Effector memory CD4-positive, alpha-beta T cell (primary cell): ENCODE data around the gene SLC25A20.
A peak's percentile ranks its signal among the peaks of the same experiment; 100 is the strongest.
"Not testable (repeated sequence)": the region's sequence is repeated elsewhere in the genome, so short reads cannot be mapped to it uniquely, and the experiment has no call there.

Source experiments
- DNase-seq, 3 donors: peaks; one replicate each; pipeline ENCODE4 v3.0.0-alpha.2; 2020
- H3K27ac ChIP-seq: 2 replicates; pipeline ENCODE4 v1.7.0; 2013; ENCODE audit warnings: mild to moderate bottlenecking, low read length, moderate library complexity; ENCODE audit not compliant: insufficient read depth, poor library complexity, severe bottlenecking
- H3K27me3 ChIP-seq: replicated peaks from 2 replicates; pipeline ENCODE4 v1.7.0; 2013; ENCODE audit warnings: mild to moderate bottlenecking, low read length; ENCODE audit not compliant: insufficient read depth, control insufficient read depth, poor library complexity, severe bottlenecking
- H3K36me3 ChIP-seq: 2 replicates; pipeline ENCODE4 v1.7.0; 2013; ENCODE audit warnings: mild to moderate bottlenecking, low read length, moderate library complexity; ENCODE audit not compliant: control insufficient read depth, insufficient read depth
- H3K4me1 ChIP-seq: 2 replicates; pipeline ENCODE4 v1.7.0; 2013; ENCODE audit warnings: low read length, mild to moderate bottlenecking; ENCODE audit not compliant: control insufficient read depth, insufficient read depth, poor library complexity, severe bottlenecking
- H3K4me3 ChIP-seq: 2 replicates; pipeline ENCODE4 v1.7.0; 2013; ENCODE audit warnings: low read length, low read depth, mild to moderate bottlenecking; ENCODE audit not compliant: insufficient read depth, poor library complexity, severe bottlenecking
- H3K9me3 ChIP-seq: 2 replicates; pipeline ENCODE4 v1.7.0; 2013; ENCODE audit warnings: mild to moderate bottlenecking, low read length, moderate library complexity; ENCODE audit not compliant: control insufficient read depth

The SLC25A20 gene

DNA sequence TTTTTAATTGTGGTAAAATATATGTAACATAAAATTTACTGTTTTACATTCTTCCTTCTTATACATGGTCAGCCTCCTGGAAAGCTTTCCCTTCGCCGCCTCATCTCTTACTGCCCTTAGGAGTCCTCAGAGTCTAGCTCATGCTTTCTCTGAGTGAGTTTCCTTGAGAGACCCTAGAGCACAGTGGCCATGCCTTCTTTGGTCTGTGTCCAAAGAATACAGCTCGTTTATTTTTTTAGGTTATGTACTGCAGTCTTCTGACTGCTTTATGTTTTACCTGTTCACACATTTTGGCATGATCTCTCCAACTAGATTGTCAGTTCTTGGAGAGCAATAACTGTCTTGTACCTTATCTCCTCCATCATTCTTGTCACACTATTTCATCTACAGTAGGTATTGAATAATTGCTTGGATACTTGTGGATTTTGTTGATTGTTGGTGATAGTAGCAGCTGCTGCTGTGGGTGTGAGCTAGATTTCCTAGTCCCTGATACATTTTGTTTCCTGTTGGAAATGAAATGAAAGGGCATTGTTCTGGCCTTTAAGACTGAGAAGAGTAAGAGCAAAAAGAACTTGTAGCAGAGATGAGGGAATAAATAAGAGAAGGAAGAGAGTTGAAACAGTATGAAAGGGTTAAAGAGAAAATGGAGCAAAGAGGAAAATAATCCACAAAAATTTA is 30.8 kb upstream of the SLC25A20 start:
- Histone ChIP-seq H3K36me3 (peaks cover 38% of the 10 kb centered on the region), H3K27me3 (no peaks in the 10 kb centered on the region), H3K9me3 (no peaks in the 10 kb centered on the region), H3K4me3 (no peak overlapping the region), H3K27ac (no peak overlapping the region), H3K4me1 (no peaks in the 10 kb centered on the region)
- DNase-seq: no peak

DNA sequence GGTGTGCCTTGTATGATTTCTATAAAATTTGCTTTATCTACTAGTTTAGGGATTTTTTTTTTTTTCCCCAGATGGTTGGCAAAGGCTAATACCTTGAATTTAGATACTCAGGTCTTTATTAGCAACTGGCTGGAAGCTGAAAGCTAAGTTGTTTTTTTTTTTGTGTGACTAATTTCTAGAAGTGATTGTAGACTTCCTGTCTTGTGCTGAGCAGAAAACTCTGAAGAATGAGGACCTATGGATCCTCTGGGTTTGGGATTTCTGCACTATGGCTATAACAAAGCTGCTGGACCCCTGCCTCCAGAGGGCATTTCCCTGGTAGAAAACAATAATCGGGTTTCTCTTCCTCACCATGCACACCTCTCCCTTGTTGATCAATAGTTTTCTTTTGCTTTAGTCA is 30.0 kb upstream of the SLC25A20 start:
- Histone ChIP-seq H3K36me3 (peaks cover 35% of the 10 kb centered on the region), H3K4me1 (no peaks in the 10 kb centered on the region), H3K9me3 (no peaks in the 10 kb centered on the region), H3K4me3 (no peak overlapping the region), H3K27me3 (no peaks in the 10 kb centered on the region), H3K27ac (no peak overlapping the region)
- DNase-seq: no peak

DNA sequence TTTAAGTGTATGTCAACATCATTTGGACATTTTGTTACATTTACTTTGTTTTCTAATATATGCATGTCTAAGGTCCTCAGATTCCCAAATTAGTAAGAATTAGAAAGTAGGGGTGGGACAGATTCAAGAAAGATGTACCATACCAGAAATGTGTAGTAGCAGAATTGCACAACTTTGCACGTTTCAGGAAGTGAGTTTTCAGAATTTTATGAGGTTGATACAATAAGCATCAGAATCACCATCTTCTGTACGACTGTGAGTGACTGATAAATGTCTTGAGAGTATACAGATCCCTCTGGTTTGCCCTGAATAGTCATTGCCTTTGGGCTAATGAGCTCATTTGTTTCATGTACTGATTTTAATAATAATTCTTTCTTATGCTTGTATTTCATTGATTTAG is 29.2 kb upstream of the SLC25A20 start:
- Histone ChIP-seq H3K27me3 (no peaks in the 10 kb centered on the region), H3K4me1 (no peaks in the 10 kb centered on the region), H3K4me3 (no peak overlapping the region), H3K9me3 (no peaks in the 10 kb centered on the region), H3K36me3 (peaks cover 35% of the 10 kb centered on the region), H3K27ac (no peak overlapping the region)
- no peak for DNase-seq

DNA sequence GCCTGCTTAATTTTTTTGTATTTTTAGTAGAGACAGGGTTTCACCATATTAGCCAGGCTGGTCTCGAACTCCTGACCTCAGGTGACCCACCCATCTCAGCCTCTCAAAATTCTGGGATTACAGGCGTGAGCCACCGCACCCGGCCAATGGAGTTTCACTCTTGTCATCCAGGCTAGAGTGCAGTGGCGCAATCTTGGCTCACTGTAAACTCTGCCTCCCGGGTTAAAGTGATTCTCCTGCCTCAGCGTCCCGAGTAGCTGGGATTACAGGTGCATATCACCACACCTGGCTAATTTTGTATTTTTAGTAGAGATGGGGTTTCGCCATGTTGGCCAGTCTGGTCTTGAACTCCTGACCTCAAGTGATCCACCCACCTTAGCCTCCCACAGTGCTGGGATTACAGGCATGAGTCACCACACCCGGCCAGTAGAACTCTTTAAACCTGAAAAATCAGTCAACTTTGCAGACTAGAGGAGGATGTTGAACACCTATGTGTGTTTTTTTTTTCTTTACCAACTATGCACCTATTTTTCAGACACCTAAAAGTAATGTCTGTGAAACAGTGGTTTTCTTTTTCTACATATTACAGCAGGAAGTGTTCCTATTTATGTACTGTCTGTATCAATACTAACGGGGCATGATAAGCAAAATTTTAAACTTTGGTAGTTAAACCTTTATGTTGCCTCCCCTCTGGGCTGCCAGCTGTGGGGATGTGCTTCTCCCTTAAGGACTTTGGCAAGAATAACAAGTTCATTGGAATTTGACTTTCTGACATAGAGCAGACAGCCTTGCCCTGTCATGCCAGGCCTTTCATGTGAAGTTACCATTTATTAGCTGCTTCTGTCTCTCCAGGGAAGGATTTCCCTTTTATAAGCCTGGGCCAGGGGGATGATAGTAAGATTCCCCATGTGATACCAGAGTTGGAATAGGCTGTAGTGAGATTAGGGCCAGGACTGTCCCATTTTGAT is 28.0 kb upstream of the SLC25A20 start:
- no peak overlapping the region for H3K27ac ChIP-seq

DNA sequence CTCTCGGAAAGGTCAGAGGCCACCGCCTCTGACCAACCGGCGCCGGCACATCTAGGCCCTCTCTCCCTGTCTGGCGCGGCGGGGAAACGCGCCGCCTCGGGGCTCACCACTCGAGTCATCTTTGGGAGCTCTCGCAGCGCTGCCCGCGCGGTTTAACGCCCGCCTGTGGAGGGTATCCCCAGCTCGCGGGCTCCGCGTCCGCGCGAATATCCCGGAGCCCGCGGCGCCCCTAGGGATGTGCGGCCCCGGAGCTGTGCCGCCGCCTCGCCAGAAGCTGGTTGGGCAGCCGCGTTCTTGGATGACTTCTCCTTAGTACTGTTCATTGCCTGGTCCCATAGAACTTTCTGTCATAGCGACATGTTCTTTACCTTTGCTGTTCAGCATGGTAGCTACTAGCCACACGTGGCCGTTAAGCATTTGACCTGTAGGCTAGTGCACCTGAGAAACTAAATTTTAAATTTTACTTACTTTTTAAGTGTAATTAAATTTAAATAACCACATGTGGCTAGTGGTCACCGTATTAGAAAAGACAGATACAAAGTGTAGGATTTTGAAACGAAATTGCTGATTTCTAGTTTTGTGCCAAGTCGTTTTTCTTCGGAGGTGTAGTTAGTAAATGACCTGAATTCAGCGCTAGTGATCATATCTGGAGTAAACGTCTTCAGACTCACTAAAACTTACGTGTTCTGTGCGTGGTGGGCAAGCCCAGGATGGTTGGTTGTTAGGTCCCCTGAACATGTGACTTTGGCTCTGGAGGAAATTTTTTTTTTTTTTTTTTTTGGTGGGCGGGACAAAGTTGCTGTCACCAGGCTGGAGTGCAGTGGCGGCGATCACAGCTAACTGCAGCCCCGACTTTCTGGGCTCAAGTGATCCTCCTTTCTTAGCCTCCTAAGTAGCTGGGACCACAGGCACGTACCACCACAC is 20.8 kb upstream of the SLC25A20 start:
- peak; percentile 50 to 52 (median 50) for DNase-seq
- peak overlapping the region; percentile 100 for H3K27ac ChIP-seq
- peak overlapping the region; percentile 98 for H3K4me3 ChIP-seq
- no peaks in the 10 kb centered on the region for H3K27me3 ChIP-seq
- H3K9me3 ChIP-seq: no peaks in the 10 kb centered on the region
- H3K4me1 ChIP-seq: no peaks in the 10 kb centered on the region
- no peaks in the 10 kb centered on the region for H3K36me3 ChIP-seq

More for the DNA sequence above, 28.0 kb upstream of the SLC25A20 start:
- Histone ChIP-seq H3K9me3 (no peaks in the 10 kb centered on the region), H3K27me3 (no peaks in the 10 kb centered on the region), H3K36me3 (peaks cover 31% of the 10 kb centered on the region), H3K4me3 (no peak overlapping the region), H3K4me1 (no peaks in the 10 kb centered on the region)
- DNase-seq: no peak

DNA sequence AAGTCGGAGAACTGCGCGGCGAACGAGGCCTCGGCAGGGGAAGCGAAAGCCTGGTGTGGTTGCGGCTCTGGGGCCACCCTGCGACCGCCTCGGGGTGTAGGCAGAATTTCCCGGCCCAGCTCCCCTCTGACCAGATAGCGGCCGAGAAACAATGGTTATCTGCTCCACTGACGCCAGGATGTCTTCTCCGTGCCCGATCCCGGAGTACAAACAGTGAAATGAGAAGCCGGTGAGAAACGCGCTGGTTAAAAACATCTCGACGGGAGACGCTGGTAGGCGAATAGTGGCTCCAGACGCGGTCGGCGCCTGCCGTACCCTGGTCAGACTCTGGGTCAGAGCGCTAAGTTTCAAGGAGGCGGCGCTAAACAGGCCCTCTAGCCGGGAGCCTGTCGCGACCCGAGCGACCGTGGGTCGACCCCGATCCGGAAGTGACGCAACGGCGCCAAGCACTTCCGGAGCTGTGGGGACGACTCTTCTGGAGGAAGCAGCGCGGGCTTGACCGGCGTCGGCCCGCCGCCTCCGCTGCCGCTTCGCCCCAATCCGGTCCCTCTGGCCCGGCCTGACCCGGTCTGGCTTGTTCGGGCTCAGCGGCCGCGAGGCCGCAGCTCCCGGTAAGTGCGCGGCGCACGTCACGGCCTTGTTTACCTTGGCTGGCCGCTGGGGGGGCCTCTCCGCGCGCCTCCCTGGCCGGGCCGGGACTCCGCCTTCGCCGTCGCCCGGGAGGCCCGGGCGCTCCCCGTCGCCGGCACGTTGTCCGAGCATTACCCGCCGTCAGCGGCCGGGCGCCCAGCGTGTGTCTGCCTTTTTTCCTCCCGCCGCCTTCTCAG is 19.9 kb upstream of the SLC25A20 start, which contains the start of gene ARIH2:
ARIH2 (plus strand) TSS at position 455 of the 827 bp plus-strand sequence. CDS start 8,717 bp downstream, outside the sequence.
- Histone ChIP-seq H3K27ac (peak within 1 kb of the TSS; percentile 100), H3K27me3 (no peaks in the 10 kb centered on the region), H3K4me1 (no peaks in the 10 kb centered on the region), H3K4me3 (peak within 1 kb of the TSS; percentile 98), H3K36me3 (no peaks in the 10 kb centered on the region), H3K9me3 (no peaks in the 10 kb centered on the region)
- DNase-seq: peak; percentile 81 to 88 (median 84)

DNA sequence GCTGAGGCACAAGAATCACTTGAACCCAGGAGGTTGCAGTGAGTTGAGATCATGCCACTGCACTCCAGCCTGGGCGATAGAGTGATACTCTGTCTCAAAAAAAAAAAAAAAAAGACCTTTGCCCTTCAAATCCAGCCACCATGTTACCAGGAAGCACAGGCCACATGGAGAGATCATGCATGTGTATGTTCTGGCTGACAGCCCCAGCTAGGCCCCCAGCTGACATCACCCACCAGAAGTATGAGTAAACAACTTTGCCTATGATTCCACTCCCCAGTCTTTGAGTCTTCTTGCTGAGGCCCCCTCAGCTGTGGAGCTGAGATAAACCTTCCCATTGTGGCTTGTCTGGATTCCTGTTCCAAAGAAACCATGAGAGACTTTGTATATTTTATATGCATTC is 16.6 kb upstream of the SLC25A20 start:
- no peaks in the 10 kb centered on the region for H3K36me3 ChIP-seq
- no peaks in the 10 kb centered on the region for H3K9me3 ChIP-seq
- no peak for DNase-seq
- H3K4me1 ChIP-seq: no peaks in the 10 kb centered on the region
- no peak overlapping the region for H3K4me3 ChIP-seq
- H3K27ac ChIP-seq: no peak overlapping the region
- H3K27me3 ChIP-seq: no peaks in the 10 kb centered on the region

DNA sequence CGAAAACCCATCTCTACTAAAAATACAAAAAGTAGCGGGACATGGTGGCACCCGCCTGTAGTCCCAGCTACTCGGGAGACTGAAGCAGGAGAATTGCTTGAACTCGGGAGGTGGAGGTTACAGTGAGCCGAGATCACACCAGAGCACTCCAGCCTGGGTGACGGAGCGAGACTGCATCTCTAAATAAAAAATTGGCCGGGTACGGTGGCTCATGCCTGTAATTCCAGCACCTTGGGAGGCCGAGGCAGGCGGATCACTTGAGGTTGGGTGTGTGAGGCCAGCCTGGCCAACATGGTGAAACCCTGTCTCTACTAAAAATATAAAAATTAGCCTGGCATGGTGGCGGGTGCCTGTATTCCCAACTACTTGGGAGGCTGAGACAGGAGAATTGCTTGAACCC is 8.3 kb upstream of the SLC25A20 start:
- H3K36me3 ChIP-seq, DNase-seq, H3K4me1 ChIP-seq, H3K9me3 ChIP-seq, H3K4me3 ChIP-seq, H3K27me3 ChIP-seq, H3K27ac ChIP-seq: not testable (repeated sequence)

DNA sequence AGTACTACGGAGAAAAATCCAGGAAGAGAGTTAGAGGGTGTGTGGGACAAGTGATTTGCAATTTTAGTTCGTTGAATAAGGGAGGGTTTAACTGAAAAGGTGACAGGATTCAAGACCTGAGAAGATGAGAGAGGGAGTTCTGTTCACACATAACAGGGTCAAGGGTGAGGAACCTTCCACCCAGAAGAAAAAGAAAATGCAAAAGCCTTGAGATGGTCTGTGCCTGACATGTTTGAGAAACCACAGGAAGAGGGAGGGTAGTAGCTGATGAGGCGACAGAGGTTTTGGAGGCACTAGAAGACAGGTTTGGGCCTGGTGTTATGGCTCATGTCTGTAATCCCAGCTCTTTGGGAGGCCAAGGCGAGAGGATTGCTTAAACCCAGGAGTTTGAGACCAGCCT is 591 bp upstream of the SLC25A20 start:
- peak overlapping the region; percentile 74 for H3K4me3 ChIP-seq
- no peaks in the 10 kb centered on the region for H3K36me3 ChIP-seq
- H3K4me1 ChIP-seq: peaks cover 32% of the 10 kb centered on the region
- no peaks in the 10 kb centered on the region for H3K27me3 ChIP-seq
- peak in 2 of 3 donors; percentile 7 to 14 for DNase-seq
- peak overlapping the region; percentile 60 for H3K27ac ChIP-seq
- no peaks in the 10 kb centered on the region for H3K9me3 ChIP-seq
